AG09319 (cell line): Measurements from ENCODE around the gene IL37.

Experiments used
- DNase-seq: peaks from one replicate; pipeline ENCODE4 v3.0.0-alpha.2; 2010; ENCODE audit warnings: low read depth; ENCODE audit errors: extremely low read depth
- TF ChIP-seq, protein P1 (sequence below): IDR thresholded peaks from 2 replicates; pipeline ENCODE4 v1.5.1; 2011; ENCODE audit warnings: low read depth, mild to moderate bottlenecking, inconsistent platforms, low read length, moderate library complexity

The IL37 gene

DNA sequence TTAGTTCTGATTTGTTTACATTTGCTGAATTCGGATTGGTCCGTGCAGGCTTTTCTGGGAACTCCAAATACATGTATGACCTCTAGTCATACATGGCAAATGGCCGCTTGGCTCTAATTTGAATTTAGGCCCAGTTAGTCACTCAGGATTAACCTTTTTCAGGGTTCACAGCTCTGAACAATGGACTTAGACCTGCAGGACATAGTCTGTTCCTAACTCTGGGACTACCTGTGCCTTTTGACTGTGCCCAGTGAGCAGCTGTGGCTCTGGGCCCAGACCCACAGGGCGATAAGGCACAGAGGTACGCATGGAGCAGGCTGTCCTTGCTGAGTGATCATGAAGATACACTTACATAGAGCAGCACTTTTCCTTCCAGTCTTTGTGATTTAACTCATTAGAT lies 28.5 kb downstream of the IL37 start:
- TF ChIP-seq, protein P1, sequence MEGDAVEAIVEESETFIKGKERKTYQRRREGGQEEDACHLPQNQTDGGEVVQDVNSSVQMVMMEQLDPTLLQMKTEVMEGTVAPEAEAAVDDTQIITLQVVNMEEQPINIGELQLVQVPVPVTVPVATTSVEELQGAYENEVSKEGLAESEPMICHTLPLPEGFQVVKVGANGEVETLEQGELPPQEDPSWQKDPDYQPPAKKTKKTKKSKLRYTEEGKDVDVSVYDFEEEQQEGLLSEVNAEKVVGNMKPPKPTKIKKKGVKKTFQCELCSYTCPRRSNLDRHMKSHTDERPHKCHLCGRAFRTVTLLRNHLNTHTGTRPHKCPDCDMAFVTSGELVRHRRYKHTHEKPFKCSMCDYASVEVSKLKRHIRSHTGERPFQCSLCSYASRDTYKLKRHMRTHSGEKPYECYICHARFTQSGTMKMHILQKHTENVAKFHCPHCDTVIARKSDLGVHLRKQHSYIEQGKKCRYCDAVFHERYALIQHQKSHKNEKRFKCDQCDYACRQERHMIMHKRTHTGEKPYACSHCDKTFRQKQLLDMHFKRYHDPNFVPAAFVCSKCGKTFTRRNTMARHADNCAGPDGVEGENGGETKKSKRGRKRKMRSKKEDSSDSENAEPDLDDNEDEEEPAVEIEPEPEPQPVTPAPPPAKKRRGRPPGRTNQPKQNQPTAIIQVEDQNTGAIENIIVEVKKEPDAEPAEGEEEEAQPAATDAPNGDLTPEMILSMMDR: no peak

DNA sequence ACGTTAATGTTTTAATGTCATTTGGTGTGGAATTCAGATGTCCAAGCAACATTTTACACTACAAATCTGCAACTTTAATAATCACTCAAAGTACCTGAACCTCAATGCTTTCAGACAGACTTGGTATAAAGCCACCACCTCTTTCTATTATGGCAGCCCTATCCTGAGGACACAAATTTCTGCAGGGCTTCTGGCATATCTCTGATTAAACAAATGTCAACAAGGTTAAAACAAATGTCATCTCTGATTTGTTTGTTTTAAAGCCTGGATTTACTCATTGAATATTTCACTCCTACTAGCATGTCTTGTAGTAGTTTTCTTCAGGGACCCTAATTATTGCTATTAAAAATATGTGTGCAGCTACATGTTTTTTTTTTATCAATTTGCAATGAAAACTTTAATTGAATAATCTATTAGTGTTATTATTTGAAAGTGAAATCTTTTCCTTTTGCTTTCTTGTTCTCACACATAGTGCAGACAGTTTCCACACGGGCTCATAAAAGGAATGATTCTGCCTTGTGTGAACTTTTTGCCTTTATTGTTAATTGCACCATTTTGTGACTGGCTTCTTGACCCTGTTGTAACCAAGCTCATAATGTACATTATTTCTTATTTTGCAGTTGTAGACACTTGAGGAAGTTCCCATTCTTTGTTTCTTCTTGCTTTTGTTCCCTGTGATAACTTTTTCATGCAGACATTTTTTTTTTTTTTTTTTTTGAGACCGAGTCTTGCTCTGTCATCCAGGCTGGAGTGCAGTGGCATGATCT lies 30.1 kb downstream of the IL37 start:
- TF ChIP-seq, protein P1: no peak
- DNase-seq: no peak

More for the DNA sequence above, 28.5 kb downstream of the IL37 start:
- DNase-seq: no peak

DNA sequence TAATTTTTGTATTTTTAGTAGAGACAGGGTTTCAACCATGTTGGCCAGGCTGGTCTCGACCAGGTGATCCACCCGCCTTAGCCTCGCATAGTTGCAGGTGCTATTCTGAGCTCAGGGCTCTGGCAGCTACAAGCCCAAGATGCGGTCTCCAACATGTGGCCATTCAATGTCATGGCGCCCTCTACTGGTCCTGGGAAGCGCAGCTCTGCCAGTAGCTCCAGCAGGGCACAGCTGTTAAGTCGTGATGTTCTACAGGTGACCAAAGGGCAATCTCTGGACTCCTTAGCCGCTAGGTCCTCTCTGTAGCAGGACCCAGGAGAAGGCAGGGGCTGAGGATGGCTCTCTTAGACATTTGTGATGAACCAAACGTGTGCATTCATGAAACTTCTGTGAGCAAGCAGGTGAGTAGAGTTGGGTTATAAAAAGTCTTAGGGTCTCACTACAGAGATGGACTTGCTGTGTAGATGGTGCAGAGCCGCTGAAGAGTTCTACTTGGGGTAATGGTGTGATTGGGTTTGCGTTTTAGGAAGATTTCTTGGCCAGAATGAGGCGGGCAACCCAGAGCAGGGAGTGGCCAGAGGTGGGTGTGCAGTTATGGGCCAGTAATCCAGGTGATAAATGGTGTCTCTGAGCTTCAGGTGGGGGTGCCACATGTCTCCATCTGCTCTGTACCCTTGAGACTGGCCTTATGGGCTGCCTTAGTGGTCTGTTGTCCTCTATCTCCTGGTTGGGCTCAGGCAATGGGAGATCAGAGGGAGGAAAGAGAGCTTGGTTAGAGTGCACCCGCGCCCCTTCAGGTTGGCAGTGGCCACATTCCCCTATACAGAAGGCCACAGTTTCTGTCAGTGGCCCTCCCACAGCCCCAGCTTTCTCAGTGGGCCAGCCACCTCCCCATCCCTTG lies 31.0 kb downstream of the IL37 start:
- peak; percentile 39 for DNase-seq
- TF ChIP-seq, protein P1: peak; percentile 97

DNA sequence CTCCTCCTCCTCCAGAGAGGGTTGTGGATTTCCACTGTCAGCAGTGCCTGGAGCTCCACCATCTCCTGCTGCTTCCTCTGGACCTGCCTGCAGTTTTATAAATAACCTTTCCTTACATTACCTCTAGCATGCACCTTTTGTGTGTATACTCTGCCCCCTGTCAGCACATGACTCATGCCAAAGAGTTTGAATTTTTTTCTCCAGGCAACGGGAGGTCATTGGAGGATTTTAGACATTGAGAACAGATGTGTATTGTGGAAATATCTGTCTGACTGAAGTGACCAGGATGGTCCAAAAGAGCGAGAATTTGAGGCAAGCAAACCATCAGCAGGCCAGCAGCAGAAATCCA lies 31.7 kb downstream of the IL37 start:
- DNase-seq: no peak
- TF ChIP-seq, protein P1: no peak

DNA sequence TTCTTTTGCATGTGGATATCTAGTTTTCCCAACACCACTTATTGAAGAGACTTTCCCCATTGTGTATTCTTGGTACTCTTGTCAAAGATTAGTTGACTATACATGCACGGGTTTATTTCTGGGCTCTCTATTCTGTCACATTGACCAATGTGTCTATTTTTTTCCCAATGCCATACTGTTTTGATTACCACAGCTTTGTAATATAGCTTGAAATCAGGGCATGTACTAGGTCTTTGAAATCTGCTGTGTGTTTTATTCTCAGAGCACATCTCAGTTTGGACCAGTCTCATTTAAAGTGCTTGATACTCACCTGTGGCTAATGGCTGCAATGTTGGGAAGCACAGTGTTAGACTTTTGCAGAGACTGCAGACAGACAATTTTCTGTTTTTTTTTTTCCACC lies 34.0 kb downstream of the IL37 start:
- no peak for DNase-seq
- TF ChIP-seq, protein P1: no peak

DNA sequence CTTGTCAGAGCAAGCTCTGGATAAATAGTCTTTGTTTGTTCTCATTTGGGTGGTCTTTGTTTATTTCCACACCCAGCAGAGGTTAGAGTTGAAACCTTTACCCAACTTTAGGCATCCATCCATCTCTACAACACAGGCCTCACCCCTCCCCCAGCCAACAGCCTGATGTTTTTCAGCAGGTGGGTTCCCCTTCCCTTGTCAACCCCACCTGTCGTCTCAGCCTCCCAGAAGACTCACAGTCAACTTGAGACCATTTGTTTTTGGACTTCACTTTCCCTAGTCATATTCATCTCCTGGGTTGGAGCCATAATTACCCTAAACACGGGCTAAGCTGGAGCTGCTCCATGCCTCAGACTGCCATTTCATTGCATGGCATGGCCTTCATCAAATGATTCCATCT lies 35.1 kb downstream of the IL37 start:
- no peak for DNase-seq
- TF ChIP-seq, protein P1: no peak

DNA sequence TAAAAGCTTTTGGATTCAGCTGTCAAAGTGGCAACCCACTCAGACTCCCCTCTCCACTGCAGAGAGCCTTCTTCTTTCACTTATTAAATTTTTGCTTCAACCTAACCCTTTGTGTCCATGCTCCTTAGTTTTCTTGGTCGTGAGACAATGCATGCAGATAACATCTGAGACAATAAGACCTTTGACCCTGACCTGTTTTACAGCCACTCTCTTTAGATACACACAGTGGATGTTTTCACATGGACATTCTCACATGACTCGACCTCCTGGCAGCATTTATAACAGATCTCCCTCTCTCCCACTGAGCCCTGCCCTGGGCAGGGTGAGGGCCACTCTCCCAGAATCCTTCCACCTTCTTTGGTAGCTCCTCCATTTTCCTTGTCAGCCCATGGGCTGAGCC lies 36.4 kb downstream of the IL37 start:
- TF ChIP-seq, protein P1: no peak
- DNase-seq: no peak
